GM12878 (cell line): Measurements from ENCODE around the gene DBNL. TPM values are rescaled to one million over a fixed set of nuclear protein-coding genes. Genes with fewer than 3 reads are reported as not detected.

Source experiments
- ATAC-seq: fragments of 200-7000 bp; cut with Tn5 transposase; 3 replicates; pipeline ENCODE4 v1.9.1; 2020; ENCODE audit warnings: mild to moderate bottlenecking, moderate library complexity
- BruUV-seq: library from RNA; stranded (reverse); fragments of 400-500 nt; replicated peaks from 2 replicates; lab custom pipeline; 2021; lab: Mats Ljungman, UMichigan
- CTCF ChIA-PET: fragments of 300-600 bp; sonication (Branson Sonifier 250); formaldehyde crosslinking; extraction: SDS; loops from one replicate; lab custom pipeline; 2021; ENCODE audit warnings: inconsistent platforms; lab: Yijun Ruan, JAX
- POLR2A ChIA-PET: fragments of 350-600 bp; formaldehyde crosslinking; extraction: SDS; loops from one replicate; lab custom pipeline; 2021; ENCODE audit warnings: inconsistent platforms; lab: Charles Lee
- RAD21 ChIA-PET: fragments of 300-600 bp; sonication (Branson Sonifier 250); formaldehyde crosslinking; loops from one replicate; lab custom pipeline; 2023; ENCODE audit warnings: antibody characterized with exemption; ENCODE audit not compliant: unreplicated experiment; lab: Charles Lee
- SMC1A ChIA-PET: fragments of 300-600 bp; sonication (Branson Sonifier 250); formaldehyde crosslinking; loops from one replicate; lab custom pipeline; 2023; ENCODE audit not compliant: unreplicated experiment, uncharacterized antibody; lab: Charles Lee
- DNase-seq: peaks from one replicate; pipeline ENCODE4 v3.0.0-alpha.2; 2011; ENCODE audit warnings: low read depth, low spot score
- FAIRE-seq: peaks from 3 replicates; lab custom pipeline; 2011; peaks lifted over from hg19 to GRCh38; lab: Jason Lieb, UNC
- H2AFZ ChIP-seq: 2 replicates; pipeline ENCODE4 v1.6.0; 2011; ENCODE audit warnings: low read depth, low read length, control low read depth; ENCODE audit not compliant: control insufficient read depth
- H3K27ac ChIP-seq: 2 replicates; pipeline ENCODE4 v1.5.1; 2011; ENCODE audit warnings: control low read depth; ENCODE audit not compliant: control insufficient read depth, insufficient read depth
- H3K27me3 ChIP-seq, 2 experiments: replicated peaks in 1 of 2; 2 replicates each; pipeline versions ENCODE4 v1.6.0 to v1.6.1; 2011; ENCODE audit warnings: low read length in 1 of 2; ENCODE audit not compliant: control insufficient read depth in 2 of 2, insufficient read depth in 2 of 2
- H3K36me3 ChIP-seq, 2 experiments: 2 replicates each; pipeline ENCODE4 v1.5.1; 2011; ENCODE audit warnings: low read length in 1 of 2; ENCODE audit not compliant: control insufficient read depth in 2 of 2, insufficient read depth in 2 of 2
- H3K4me1 ChIP-seq: 2 replicates; pipeline ENCODE4 v1.6.1; 2011; ENCODE audit warnings: mild to moderate bottlenecking, low read length, moderate library complexity, mixed read lengths; ENCODE audit not compliant: control insufficient read depth, insufficient read depth
- H3K4me2 ChIP-seq: 2 replicates; pipeline ENCODE4 v1.6.0; 2011; ENCODE audit warnings: control low read depth; ENCODE audit not compliant: control insufficient read depth, insufficient read depth
- H3K4me3 ChIP-seq: fragments of 200-600 bp; sonication (generic); 2 replicates; pipeline ENCODE4 v1.5.1; 2016
- H3K79me2 ChIP-seq: 2 replicates; pipeline ENCODE4 v1.6.0; 2011; ENCODE audit warnings: low read length; ENCODE audit not compliant: control insufficient read depth, insufficient read depth
- H3K9ac ChIP-seq: 2 replicates; pipeline ENCODE4 v1.8.0; 2011; ENCODE audit warnings: low read length, control low read depth, mixed read lengths; ENCODE audit not compliant: control insufficient read depth, insufficient read depth
- H3K9me3 ChIP-seq: replicated peaks from 3 replicates; pipeline ENCODE4 v1.5.1; 2011; ENCODE audit warnings: mild to moderate bottlenecking, low read length; ENCODE audit not compliant: control insufficient read depth, insufficient read depth
- H4K20me1 ChIP-seq: 2 replicates; pipeline ENCODE4 v1.6.0; 2011; ENCODE audit not compliant: control insufficient read depth, insufficient read depth
- BCL11A ChIP-seq: IDR thresholded peaks from 2 replicates; pipeline ENCODE4 v1.6.1; 2011; ENCODE audit warnings: low read depth, low read length
- CBX5 ChIP-seq: sonication (generic); IDR thresholded peaks from 2 replicates; pipeline ENCODE4 v1.6.1; 2016; ENCODE audit warnings: low read depth, moderate library complexity, mild to moderate bottlenecking, inconsistent platforms
- PKNOX1 ChIP-seq: fragments of 450-650 bp; IDR thresholded peaks from 2 replicates; pipeline ENCODE4 v1.6.1; 2016; ENCODE audit warnings: mild to moderate bottlenecking
- PML ChIP-seq: IDR thresholded peaks from 2 replicates; pipeline ENCODE4 v1.6.1; 2012; ENCODE audit warnings: low read length, inconsistent platforms
- ZNF384 ChIP-seq: IDR thresholded peaks from 2 replicates; pipeline ENCODE4 v1.6.1; 2012; ENCODE audit warnings: low read depth, mild to moderate bottlenecking, low read length, improper control_type of control experiment, borderline replicate concordance
- WGBS: methylation state at CpG from one replicate; pipeline ENCODE4 v1.1.6; 2016; ENCODE audit warnings: low lambda C conversion rate; ENCODE audit not compliant: insufficient replicate concordance, insufficient coverage; ENCODE audit errors: missing lambda C conversion rate; 5-methylcytosine and 5-hydroxymethylcytosine counted together
- in situ Hi-C: fragments of 300-500 bp; cut with MboI; formaldehyde crosslinking; loops from 9 replicates; pipeline ENCODE4 v1.14.3; 2018; ENCODE audit warnings: mixed read lengths
- intact Hi-C: fragments of 100-400 bp; cut with micrococcal nuclease; formaldehyde crosslinking; loops from one replicate; pipeline ENCODE4 v1.14.2; 2022; ENCODE audit not compliant: unreplicated experiment
- polyA plus RNA-seq, 11 experiments: library from polyadenylated mRNA; depleted of rRNA in 4 of 11; unstranded in 6 of 11; stranded (reverse) in 5 of 11; fragments of >200 nt; fragmentation: Nextera tagmentation in 4 of 11; fragmentation: Illumina TruSeq in 1 of 11; extraction: Ambion mirVana in 4 of 11; extraction: Trizol in 1 of 11; gene quantifications; 1 replicate in 1 of 11; 2 replicates in 10 of 11; pipeline versions ENCODE4 v1.2.1 to v1.2.3, GENCODE V29; 2011 to 2016; ENCODE audit warnings: inconsistent platforms in 2 of 11, missing spikeins in 2 of 11, low read depth in 1 of 11
- total RNA-seq, 4 experiments: library from RNA; depleted of rRNA in 3 of 4; stranded (reverse); fragments of >200 nt in 3 of 4; fragmentation: Illumina TruSeq in 1 of 4; extraction: Trizol in 1 of 4; gene quantifications; 2 replicates each; pipeline versions ENCODE4 v1.2.1 to v1.2.3, GENCODE V29; 2013 to 2021

DBNL gene
- total and polyA plus RNA-seq, 10 of the 15 experiments (the other 5 are each of a cell fraction or from before 2014, with no cell fraction given): 4.1 to 179 (median 84.3) TPM

- TF ChIP-seq BCL11A (no peak), CBX5 (no peak), ZNF384 (no peak)
- TF ChIP-seq, all 136 proteins: peak for 0
- 44% methylated on average over 14 of the region's 14 CpGs for WGBS
- Histone ChIP-seq H3K9ac (no peak overlapping the region), H3K36me3 (no peaks in the 10 kb centered on the region), H3K9me3 (no peaks in the 10 kb centered on the region), H3K27me3 (peaks cover 11 to 15% of the 10 kb centered on the region in 2 experiments), H3K4me3 (no peak overlapping the region), H3K4me2 (no peak overlapping the region), H3K27ac (no peak overlapping the region), H3K79me2 (no peaks in the 10 kb centered on the region), H4K20me1 (no peaks in the 10 kb centered on the region), H2AFZ (no peak overlapping the region), H3K4me1 (peaks cover 5% of the 10 kb centered on the region)
- FAIRE-seq (no peak), ATAC-seq (no peak), DNase-seq (no peak)
- intact Hi-C loops (no loop called here), in situ Hi-C loops (no loop called here)
- CTCF ChIA-PET: interaction anchor here (1.3 kb wide), 1 partner anchor 94 kb away, joined by 3 read pairs; no protein-coding TSS in a partner anchor
- POLR2A ChIA-PET: interaction anchor here (0.9 kb wide), 1 partner anchor 58 kb away, joined by 3 read pairs; the partner anchor contains the start of gene DBNL
- SMC1A ChIA-PET: no interaction called here
- RAD21 ChIA-PET: no interaction called here
- BruUV-seq: no TSS peak
Observed at GRCh38 chr7:44101966-44102845, 57.7 kb downstream of the DBNL start.

- H3K4me2 ChIP-seq: no peak overlapping the region
- H3K4me1 ChIP-seq: no peaks in the 10 kb centered on the region
- H3K4me3 ChIP-seq: no peak overlapping the region
- H2AFZ ChIP-seq: no peak overlapping the region
- H3K27me3 ChIP-seq: peaks cover 11 to 15% of the 10 kb centered on the region in 2 experiments
- H4K20me1 ChIP-seq: no peaks in the 10 kb centered on the region
- peak; percentile 31; the same call in 1 of the 2 replicates for TF ChIP-seq PKNOX1
- no peak for TF ChIP-seq PML
- no peak for FAIRE-seq
- H3K9me3 ChIP-seq: no peaks in the 10 kb centered on the region
- ChIA-PET RAD21 (no interaction called here), POLR2A (no interaction called here), CTCF (interaction anchor here (1.3 kb wide), 1 partner anchor 93 kb away, joined by 3 read pairs; no protein-coding TSS in a partner anchor), SMC1A (no interaction called here)
- DNase-seq: no peak
- H3K9ac ChIP-seq: no peak overlapping the region
- H3K36me3 ChIP-seq: no peaks in the 10 kb centered on the region
- H3K27ac ChIP-seq: no peak overlapping the region
- in situ Hi-C loops: no loop called here
- intact Hi-C loops: no loop called here
- WGBS: 56% methylated on average over 8 of the region's 8 CpGs
- no peak for ATAC-seq
- no peaks in the 10 kb centered on the region for H3K79me2 ChIP-seq
- no TSS peak for BruUV-seq
Observed at GRCh38 chr7:44102846-44103565, 58.5 kb downstream of the DBNL start.
